Subcutaneous adipose tissue (tissue), 4 donors: ENCODE data around the gene SV2C. TPM values are rescaled to one million over a fixed set of nuclear protein-coding genes. Genes with fewer than 3 reads are reported as not detected.

Source experiments
- CTCF ChIP-seq: fragments of 450-650 bp; IDR thresholded peaks from one replicate; pipeline ENCODE4 v1.5.1; 2016; ENCODE audit warnings: low read depth, mild to moderate bottlenecking, control low read depth, antibody characterized with exemption, moderate library complexity
- total RNA-seq, 4 donors: library from RNA; depleted of rRNA; stranded (reverse); fragments of >200 nt; gene quantifications; one replicate each; pipeline ENCODE4 v1.1.0, GENCODE V29; 2016

Gene SV2C
- total RNA-seq, 4 donors from 2014 or later: under 0.01 to 0.17 (median under 0.01) TPM; not detected in 1

GRCh38 chr5:76194340-76194739 is 111.2 kb downstream of the SV2C start:
- no peak for TF ChIP-seq CTCF

- TF ChIP-seq CTCF: no peak
Measured at GRCh38 chr5:76196457-76196856, 113.3 kb downstream of the SV2C start.

- TF ChIP-seq CTCF: no peak
Measured at GRCh38 chr5:76196886-76197489, 113.8 kb downstream of the SV2C start.

GRCh38 chr5:76197726-76198125 is 114.5 kb downstream of the SV2C start:
- TF ChIP-seq CTCF: no peak

GRCh38 chr5:76199336-76200318 is 116.4 kb downstream of the SV2C start:
- no peak for TF ChIP-seq CTCF

GRCh38 chr5:76202182-76202581 is 119.0 kb downstream of the SV2C start:
- no peak for TF ChIP-seq CTCF

- TF ChIP-seq CTCF: no peak
Measured at GRCh38 chr5:76204191-76204590, 121.0 kb downstream of the SV2C start.
